Gastroesophageal sphincter (tissue), 3 donors: ENCODE results near the gene GRPEL2.

Experiments
- EP300 ChIP-seq: sonication (generic); formaldehyde crosslinking; IDR thresholded peaks from one replicate; pipeline ENCODE4 v1.6.1; 2017; ENCODE audit warnings: antibody characterized with exemption, mild to moderate bottlenecking
- POLR2A ChIP-seq, 2 donors: fragments of 450-650 bp; IDR thresholded peaks; one replicate each; pipeline ENCODE4 v1.6.1; 2017; ENCODE audit warnings: antibody characterized with exemption in 2 of 2, mild to moderate bottlenecking in 2 of 2, moderate library complexity in 1 of 2
- POLR2AphosphoS5 ChIP-seq: sonication (generic); formaldehyde crosslinking; IDR thresholded peaks from one replicate; pipeline ENCODE4 v1.6.1; 2017; ENCODE audit warnings: antibody characterized with exemption
- TF ChIP-seq, protein P1 (sequence below), 4 experiments: fragments of 200-600 bp in 2 of 4; fragments of 450-650 bp in 2 of 4; sonication (generic) in 1 of 4; IDR thresholded peaks; one replicate each; pipeline ENCODE4 v1.5.1; 2017 to 2019; ENCODE audit warnings: antibody characterized with exemption in 4 of 4, mild to moderate bottlenecking in 2 of 4, moderate library complexity in 2 of 4

DNA sequence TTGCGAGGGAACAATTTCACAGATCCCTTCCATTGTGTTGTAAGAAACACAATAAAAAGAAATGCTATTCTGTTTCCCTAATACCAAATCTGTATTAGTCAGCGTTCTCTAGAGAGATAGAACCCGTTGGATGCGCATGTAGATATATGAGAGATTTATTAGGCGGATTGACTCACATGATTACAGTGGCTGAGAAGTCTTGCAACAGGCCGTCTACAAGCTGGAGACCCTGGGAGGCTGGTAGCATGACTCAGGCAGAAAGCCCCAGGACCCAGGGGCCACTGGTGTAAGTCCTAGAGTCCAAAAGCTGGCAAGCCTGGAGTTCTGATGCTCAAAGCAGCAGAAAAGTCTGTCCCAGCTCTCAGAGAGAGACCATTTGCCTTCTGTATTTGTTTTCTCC is 52.2 kb downstream of the GRPEL2 start:
- TF ChIP-seq, protein P1, sequence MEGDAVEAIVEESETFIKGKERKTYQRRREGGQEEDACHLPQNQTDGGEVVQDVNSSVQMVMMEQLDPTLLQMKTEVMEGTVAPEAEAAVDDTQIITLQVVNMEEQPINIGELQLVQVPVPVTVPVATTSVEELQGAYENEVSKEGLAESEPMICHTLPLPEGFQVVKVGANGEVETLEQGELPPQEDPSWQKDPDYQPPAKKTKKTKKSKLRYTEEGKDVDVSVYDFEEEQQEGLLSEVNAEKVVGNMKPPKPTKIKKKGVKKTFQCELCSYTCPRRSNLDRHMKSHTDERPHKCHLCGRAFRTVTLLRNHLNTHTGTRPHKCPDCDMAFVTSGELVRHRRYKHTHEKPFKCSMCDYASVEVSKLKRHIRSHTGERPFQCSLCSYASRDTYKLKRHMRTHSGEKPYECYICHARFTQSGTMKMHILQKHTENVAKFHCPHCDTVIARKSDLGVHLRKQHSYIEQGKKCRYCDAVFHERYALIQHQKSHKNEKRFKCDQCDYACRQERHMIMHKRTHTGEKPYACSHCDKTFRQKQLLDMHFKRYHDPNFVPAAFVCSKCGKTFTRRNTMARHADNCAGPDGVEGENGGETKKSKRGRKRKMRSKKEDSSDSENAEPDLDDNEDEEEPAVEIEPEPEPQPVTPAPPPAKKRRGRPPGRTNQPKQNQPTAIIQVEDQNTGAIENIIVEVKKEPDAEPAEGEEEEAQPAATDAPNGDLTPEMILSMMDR (IDR thresholded peaks at IDR 0.05) = no peak
- TF ChIP-seq EP300 = no peak
- TF ChIP-seq POLR2A (IDR thresholded peaks at IDR 0.05) = no peak
- TF ChIP-seq POLR2AphosphoS5 = no peak
